HepG2 (cell line): ENCODE results near the gene PTH. TPM values are rescaled to one million over a fixed set of nuclear protein-coding genes. Genes with fewer than 3 reads are reported as not detected.

Experiments used
- ARID4A ChIP-seq: sonication (generic); formaldehyde crosslinking; IDR thresholded peaks from 2 replicates; pipeline ENCODE4 v1.5.0; 2020; ENCODE audit warnings: mild to moderate bottlenecking, missing genetic modification reagents, borderline replicate concordance
- CAMTA2 ChIP-seq: sonication (generic); formaldehyde crosslinking; IDR thresholded peaks from 2 replicates; pipeline ENCODE4 v1.4.0; 2020; ENCODE audit warnings: mild to moderate bottlenecking, missing genetic modification reagents, borderline replicate concordance
- HOMEZ ChIP-seq: IDR thresholded peaks from 2 replicates; pipeline ENCODE4 v1.6.1; 2016; ENCODE audit warnings: low read depth
- LCORL ChIP-seq, 2 experiments: fragments of 450-650 bp in 1 of 2; sonication (generic) in 1 of 2; formaldehyde crosslinking in 1 of 2; IDR thresholded peaks; 2 replicates each; pipeline versions ENCODE4 v1.5.0 to v1.6.1; 2017 to 2020; ENCODE audit warnings: antibody characterized with exemption in 1 of 2, missing genetic modification reagents in 1 of 2
- MAFF ChIP-seq: IDR thresholded peaks from 2 replicates; pipeline ENCODE4 v1.6.1; 2011; ENCODE audit warnings: low read depth, low read length, improper control_type of control experiment
- POGZ ChIP-seq: sonication (generic); formaldehyde crosslinking; IDR thresholded peaks from 2 replicates; pipeline ENCODE4 v1.4.0; 2020; ENCODE audit warnings: mild to moderate bottlenecking, missing genetic modification reagents
- SMARCC2 ChIP-seq: fragments of 450-650 bp; IDR thresholded peaks from 2 replicates; pipeline ENCODE4 v1.6.1; 2017; ENCODE audit warnings: antibody characterized with exemption, mild to moderate bottlenecking
- SMC3 ChIP-seq: IDR thresholded peaks from 2 replicates; pipeline ENCODE4 v1.6.1; 2011; ENCODE audit warnings: low read length, improper control_type of control experiment
- SSRP1 ChIP-seq: IDR thresholded peaks from 2 replicates; pipeline ENCODE4 v1.6.1; 2016; ENCODE audit warnings: control low read depth
- TGIF2 ChIP-seq: IDR thresholded peaks from 2 replicates; pipeline ENCODE4 v1.6.1; 2016; ENCODE audit warnings: control low read depth, missing compliant biosample characterization
- ZNF3 ChIP-seq: IDR thresholded peaks from 2 replicates; pipeline ENCODE4 v1.7.0; 2017; ENCODE audit warnings: inconsistent platforms
- ZNF329 ChIP-seq: sonication (generic); formaldehyde crosslinking; IDR thresholded peaks from 2 replicates; pipeline ENCODE4 v1.9.0; 2021; ENCODE audit warnings: low read depth, mild to moderate bottlenecking, missing genetic modification reagents
- ZNF350 ChIP-seq: sonication (generic); formaldehyde crosslinking; IDR thresholded peaks from 2 replicates; pipeline ENCODE4 v1.4.0; 2020; ENCODE audit warnings: mild to moderate bottlenecking, low read depth, missing genetic modification reagents, borderline replicate concordance
- ZNF44 ChIP-seq: sonication (generic); formaldehyde crosslinking; IDR thresholded peaks from 2 replicates; pipeline ENCODE4 v1.5.1; 2020; ENCODE audit warnings: mild to moderate bottlenecking, missing genetic modification reagents
- polyA plus RNA-seq, 8 experiments: library from polyadenylated mRNA; depleted of rRNA in 3 of 8; stranded (reverse) in 7 of 8; unstranded in 1 of 8; fragments of >200 nt; fragmentation: Illumina TruSeq in 4 of 8; extraction: Trizol in 4 of 8; gene quantifications; 2 replicates each; pipeline versions ENCODE4 v1.2.1 to v1.2.3, GENCODE V29; 2011 to 2016; ENCODE audit warnings: low read depth in 4 of 8, missing spikeins in 1 of 8, mixed read lengths in 1 of 8; ENCODE audit not compliant: insufficient read depth in 1 of 8
- total RNA-seq, 5 experiments: library from RNA; depleted of rRNA; stranded (reverse); fragments of >200 nt; fragmentation: Illumina TruSeq; extraction: Trizol; gene quantifications; 2 replicates each; pipeline ENCODE4 v1.2.3, GENCODE V29; 2016; ENCODE audit warnings: low read depth in 1 of 5
- TF ChIP-seq, protein P1 (sequence below): IDR thresholded peaks from 2 replicates; pipeline ENCODE4 v1.4.0; 2020; ENCODE audit warnings: mild to moderate bottlenecking, missing genetic modification reagents
- TF ChIP-seq, protein P2 (sequence below): sonication (generic); formaldehyde crosslinking; IDR thresholded peaks from 2 replicates; pipeline ENCODE4 v1.5.1; 2020; ENCODE audit warnings: mild to moderate bottlenecking, moderate library complexity, missing genetic modification reagents
- TF ChIP-seq, protein P3 (sequence below): sonication (generic); formaldehyde crosslinking; IDR thresholded peaks from 2 replicates; pipeline ENCODE4 v1.4.0; 2020; ENCODE audit warnings: missing genetic modification reagents

PTH gene
- total and polyA plus RNA-seq, 2 of the 13 experiments (the other 11 are each of a cell fraction or from before 2014, with no cell fraction given): not detected

GRCh38 chr11:13487661-13488030, 8.2 kb downstream of the PTH start (continued):
- TF ChIP-seq ZNF329 (CRISPR knock-in tag) (no peak), SMC3 (peak; percentile 35; the same call in 1 of the 2 replicates), SMARCC2 (no peak), SSRP1 (CRISPR knock-in tag) (no peak), ZNF350 (CRISPR knock-in tag) (0 out of 2 replicates have a peak, but pooled peaks have one; percentile 13), TGIF2 (CRISPR knock-in tag) (no peak), POGZ (CRISPR knock-in tag) (peak; percentile 3; the same call in 1 of the 2 replicates), LCORL (IDR thresholded peaks at IDR 0.05) (no peak), LCORL (CRISPR knock-in tag; IDR thresholded peaks at IDR 0.05) (0 out of 2 replicates have a peak, but pooled peaks have one; percentile 16), ZNF44 (CRISPR knock-in tag) (no peak), ARID4A (peak; percentile 49; the same call in 1 of the 2 replicates), HOMEZ (no peak), MAFF (0 out of 2 replicates have a peak, but pooled peaks have one; percentile 0), ZNF3 (CRISPR knock-in tag) (no peak), CAMTA2 (CRISPR knock-in tag) (no peak)
- TF ChIP-seq, protein P1, sequence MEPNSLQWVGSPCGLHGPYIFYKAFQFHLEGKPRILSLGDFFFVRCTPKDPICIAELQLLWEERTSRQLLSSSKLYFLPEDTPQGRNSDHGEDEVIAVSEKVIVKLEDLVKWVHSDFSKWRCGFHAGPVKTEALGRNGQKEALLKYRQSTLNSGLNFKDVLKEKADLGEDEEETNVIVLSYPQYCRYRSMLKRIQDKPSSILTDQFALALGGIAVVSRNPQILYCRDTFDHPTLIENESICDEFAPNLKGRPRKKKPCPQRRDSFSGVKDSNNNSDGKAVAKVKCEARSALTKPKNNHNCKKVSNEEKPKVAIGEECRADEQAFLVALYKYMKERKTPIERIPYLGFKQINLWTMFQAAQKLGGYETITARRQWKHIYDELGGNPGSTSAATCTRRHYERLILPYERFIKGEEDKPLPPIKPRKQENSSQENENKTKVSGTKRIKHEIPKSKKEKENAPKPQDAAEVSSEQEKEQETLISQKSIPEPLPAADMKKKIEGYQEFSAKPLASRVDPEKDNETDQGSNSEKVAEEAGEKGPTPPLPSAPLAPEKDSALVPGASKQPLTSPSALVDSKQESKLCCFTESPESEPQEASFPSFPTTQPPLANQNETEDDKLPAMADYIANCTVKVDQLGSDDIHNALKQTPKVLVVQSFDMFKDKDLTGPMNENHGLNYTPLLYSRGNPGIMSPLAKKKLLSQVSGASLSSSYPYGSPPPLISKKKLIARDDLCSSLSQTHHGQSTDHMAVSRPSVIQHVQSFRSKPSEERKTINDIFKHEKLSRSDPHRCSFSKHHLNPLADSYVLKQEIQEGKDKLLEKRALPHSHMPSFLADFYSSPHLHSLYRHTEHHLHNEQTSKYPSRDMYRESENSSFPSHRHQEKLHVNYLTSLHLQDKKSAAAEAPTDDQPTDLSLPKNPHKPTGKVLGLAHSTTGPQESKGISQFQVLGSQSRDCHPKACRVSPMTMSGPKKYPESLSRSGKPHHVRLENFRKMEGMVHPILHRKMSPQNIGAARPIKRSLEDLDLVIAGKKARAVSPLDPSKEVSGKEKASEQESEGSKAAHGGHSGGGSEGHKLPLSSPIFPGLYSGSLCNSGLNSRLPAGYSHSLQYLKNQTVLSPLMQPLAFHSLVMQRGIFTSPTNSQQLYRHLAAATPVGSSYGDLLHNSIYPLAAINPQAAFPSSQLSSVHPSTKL: no peak; the same call in 1 of the 2 replicates
- TF ChIP-seq, protein P2, sequence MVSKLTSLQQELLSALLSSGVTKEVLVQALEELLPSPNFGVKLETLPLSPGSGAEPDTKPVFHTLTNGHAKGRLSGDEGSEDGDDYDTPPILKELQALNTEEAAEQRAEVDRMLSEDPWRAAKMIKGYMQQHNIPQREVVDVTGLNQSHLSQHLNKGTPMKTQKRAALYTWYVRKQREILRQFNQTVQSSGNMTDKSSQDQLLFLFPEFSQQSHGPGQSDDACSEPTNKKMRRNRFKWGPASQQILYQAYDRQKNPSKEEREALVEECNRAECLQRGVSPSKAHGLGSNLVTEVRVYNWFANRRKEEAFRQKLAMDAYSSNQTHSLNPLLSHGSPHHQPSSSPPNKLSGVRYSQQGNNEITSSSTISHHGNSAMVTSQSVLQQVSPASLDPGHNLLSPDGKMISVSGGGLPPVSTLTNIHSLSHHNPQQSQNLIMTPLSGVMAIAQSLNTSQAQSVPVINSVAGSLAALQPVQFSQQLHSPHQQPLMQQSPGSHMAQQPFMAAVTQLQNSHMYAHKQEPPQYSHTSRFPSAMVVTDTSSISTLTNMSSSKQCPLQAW (CRISPR knock-in tag): no peak
- TF ChIP-seq, protein P3, sequence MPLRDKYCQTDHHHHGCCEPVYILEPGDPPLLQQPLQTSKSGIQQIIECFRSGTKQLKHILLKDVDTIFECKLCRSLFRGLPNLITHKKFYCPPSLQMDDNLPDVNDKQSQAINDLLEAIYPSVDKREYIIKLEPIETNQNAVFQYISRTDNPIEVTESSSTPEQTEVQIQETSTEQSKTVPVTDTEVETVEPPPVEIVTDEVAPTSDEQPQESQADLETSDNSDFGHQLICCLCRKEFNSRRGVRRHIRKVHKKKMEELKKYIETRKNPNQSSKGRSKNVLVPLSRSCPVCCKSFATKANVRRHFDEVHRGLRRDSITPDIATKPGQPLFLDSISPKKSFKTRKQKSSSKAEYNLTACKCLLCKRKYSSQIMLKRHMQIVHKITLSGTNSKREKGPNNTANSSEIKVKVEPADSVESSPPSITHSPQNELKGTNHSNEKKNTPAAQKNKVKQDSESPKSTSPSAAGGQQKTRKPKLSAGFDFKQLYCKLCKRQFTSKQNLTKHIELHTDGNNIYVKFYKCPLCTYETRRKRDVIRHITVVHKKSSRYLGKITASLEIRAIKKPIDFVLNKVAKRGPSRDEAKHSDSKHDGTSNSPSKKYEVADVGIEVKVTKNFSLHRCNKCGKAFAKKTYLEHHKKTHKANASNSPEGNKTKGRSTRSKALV (CRISPR knock-in tag): no peak
